Measurements from ENCODE around the gene TTC34.

Gene TTC34

GRCh38 chr1:2591581-2592261, 209.8 kb downstream of the TTC34 start:
- Histone ChIP-seq H3K79me2 (ENCODE audit: insufficient read depth, low read length) (no peaks in the 10 kb centered on the region), H3K36me3 (ENCODE audit: insufficient read depth, low read length) (no peaks in the 10 kb centered on the region), H3K4me2 (ENCODE audit: low read length) (no peak overlapping the region), H3K9me3 (ENCODE audit: low read length) (no peaks in the 10 kb centered on the region), H4K20me1 (ENCODE audit: insufficient read depth, low read length) (no peaks in the 10 kb centered on the region), H3K4me1 (ENCODE audit: insufficient read depth, low read length, severe bottlenecking) (peaks cover 6% of the 10 kb centered on the region), H3K4me3 (ENCODE audit: low read depth, low read length, poor library complexity, severe bottlenecking) (no peak overlapping the region), H2AFZ (ENCODE audit: low read length) (no peak overlapping the region), H3K27ac (ENCODE audit: low read depth, low read length, poor library complexity, severe bottlenecking) (no peak overlapping the region), H3K27me3 (ENCODE audit: insufficient read depth, low read length) (no peaks in the 10 kb centered on the region; the same call in 1 of the 2 replicates), H3K9ac (ENCODE audit: low read length) (no peak overlapping the region), H3K9me2 (ENCODE audit: low read depth, low read length) (no peaks in the 10 kb centered on the region), H3F3A (ENCODE audit: insufficient read depth, low read length) (no peaks in the 10 kb centered on the region)
- TF ChIP-seq, protein P1, sequence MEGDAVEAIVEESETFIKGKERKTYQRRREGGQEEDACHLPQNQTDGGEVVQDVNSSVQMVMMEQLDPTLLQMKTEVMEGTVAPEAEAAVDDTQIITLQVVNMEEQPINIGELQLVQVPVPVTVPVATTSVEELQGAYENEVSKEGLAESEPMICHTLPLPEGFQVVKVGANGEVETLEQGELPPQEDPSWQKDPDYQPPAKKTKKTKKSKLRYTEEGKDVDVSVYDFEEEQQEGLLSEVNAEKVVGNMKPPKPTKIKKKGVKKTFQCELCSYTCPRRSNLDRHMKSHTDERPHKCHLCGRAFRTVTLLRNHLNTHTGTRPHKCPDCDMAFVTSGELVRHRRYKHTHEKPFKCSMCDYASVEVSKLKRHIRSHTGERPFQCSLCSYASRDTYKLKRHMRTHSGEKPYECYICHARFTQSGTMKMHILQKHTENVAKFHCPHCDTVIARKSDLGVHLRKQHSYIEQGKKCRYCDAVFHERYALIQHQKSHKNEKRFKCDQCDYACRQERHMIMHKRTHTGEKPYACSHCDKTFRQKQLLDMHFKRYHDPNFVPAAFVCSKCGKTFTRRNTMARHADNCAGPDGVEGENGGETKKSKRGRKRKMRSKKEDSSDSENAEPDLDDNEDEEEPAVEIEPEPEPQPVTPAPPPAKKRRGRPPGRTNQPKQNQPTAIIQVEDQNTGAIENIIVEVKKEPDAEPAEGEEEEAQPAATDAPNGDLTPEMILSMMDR (IDR thresholded peaks at IDR 0.05; ENCODE audit: low read length) = no peak
- TF ChIP-seq EZH2 (IDR thresholded peaks at IDR 0.05; ENCODE audit: borderline replicate concordance, low read length) = no peak

DNA sequence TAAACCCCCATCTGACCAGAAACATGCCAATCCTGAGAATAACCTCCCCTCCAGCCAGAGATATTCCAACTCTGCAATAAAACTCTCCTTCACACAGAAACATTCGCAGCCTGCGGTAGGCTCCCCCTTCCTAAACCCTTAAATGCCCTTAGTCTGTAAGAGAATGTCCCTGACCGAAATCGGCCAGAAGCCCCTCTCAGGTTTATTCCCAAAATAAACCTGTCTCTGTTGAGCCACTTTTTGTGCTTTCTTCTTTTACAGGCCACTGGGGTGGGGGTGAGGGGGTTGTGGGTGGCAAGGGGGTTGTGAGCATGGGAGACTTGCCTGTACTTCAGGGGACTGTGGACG, 210.3 kb downstream of the TTC34 start:
- Histone ChIP-seq H3K9me2 (ENCODE audit: low read depth, low read length) (no peaks in the 10 kb centered on the region), H3K4me1 (ENCODE audit: insufficient read depth, low read length, severe bottlenecking) (peaks cover 6% of the 10 kb centered on the region), H3K27me3 (ENCODE audit: insufficient read depth, low read length) (no peaks in the 10 kb centered on the region; the same call in 1 of the 2 replicates), H3K4me3 (ENCODE audit: low read depth, low read length, poor library complexity, severe bottlenecking) (no peak overlapping the region), H3F3A (ENCODE audit: insufficient read depth, low read length) (no peaks in the 10 kb centered on the region), H2AFZ (ENCODE audit: low read length) (no peak overlapping the region), H3K36me3 (ENCODE audit: insufficient read depth, low read length) (no peaks in the 10 kb centered on the region), H3K79me2 (ENCODE audit: insufficient read depth, low read length) (no peaks in the 10 kb centered on the region), H4K20me1 (ENCODE audit: insufficient read depth, low read length) (no peaks in the 10 kb centered on the region), H3K4me2 (ENCODE audit: low read length) (no peak overlapping the region), H3K9me3 (ENCODE audit: low read length) (no peaks in the 10 kb centered on the region), H3K9ac (ENCODE audit: low read length) (no peak overlapping the region), H3K27ac (ENCODE audit: low read depth, low read length, poor library complexity, severe bottlenecking) (no peak overlapping the region)
- no peak for TF ChIP-seq EZH2 (IDR thresholded peaks at IDR 0.05; ENCODE audit: borderline replicate concordance, low read length)
- TF ChIP-seq, protein P1 (IDR thresholded peaks at IDR 0.05; ENCODE audit: low read length) = no peak

- Histone ChIP-seq H2AFZ (ENCODE audit: low read length) (no peak overlapping the region), H3K79me2 (ENCODE audit: insufficient read depth, low read length) (no peaks in the 10 kb centered on the region), H3K9me2 (ENCODE audit: low read depth, low read length) (no peaks in the 10 kb centered on the region), H3K4me1 (ENCODE audit: insufficient read depth, low read length, severe bottlenecking) (peaks cover 9% of the 10 kb centered on the region), H3K27ac (ENCODE audit: low read depth, low read length, poor library complexity, severe bottlenecking) (no peak overlapping the region), H3K9ac (ENCODE audit: low read length) (no peak overlapping the region), H3K27me3 (ENCODE audit: insufficient read depth, low read length) (no peaks in the 10 kb centered on the region; the same call in 1 of the 2 replicates), H3K4me2 (ENCODE audit: low read length) (no peak overlapping the region), H3K4me3 (ENCODE audit: low read depth, low read length, poor library complexity, severe bottlenecking) (no peak overlapping the region), H4K20me1 (ENCODE audit: insufficient read depth, low read length) (no peaks in the 10 kb centered on the region), H3F3A (ENCODE audit: insufficient read depth, low read length) (no peaks in the 10 kb centered on the region), H3K36me3 (ENCODE audit: insufficient read depth, low read length) (no peaks in the 10 kb centered on the region), H3K9me3 (ENCODE audit: low read length) (no peaks in the 10 kb centered on the region)
- TF ChIP-seq, protein P1 (IDR thresholded peaks at IDR 0.05; ENCODE audit: low read length) = no peak
- TF ChIP-seq EZH2 (IDR thresholded peaks at IDR 0.05; ENCODE audit: borderline replicate concordance, low read length) = no peak
These were observed 211.0 kb downstream of the TTC34 start for GRCh38 chr1:2590233-2591141.
